GM13977 (cell line): ENCODE data around the gene PBX1.
A peak's percentile ranks its signal among the peaks of the same experiment; 100 is the strongest.

ENCODE experiments used
- DNase-seq: peaks from one replicate; pipeline ENCODE4 v3.0.0; 2012; ENCODE audit warnings: low spot score
- CTCF ChIP-seq: IDR thresholded peaks from 2 replicates; pipeline ENCODE4 v1.5.1; 2012; ENCODE audit warnings: mild to moderate bottlenecking, control low read depth; ENCODE audit not compliant: insufficient read depth; ENCODE audit errors: extremely low read depth, missing control alignments
- in situ Hi-C: fragments of 300-500 bp; cut with MboI; formaldehyde crosslinking; loops from one replicate; pipeline ENCODE4 v1.12.0; 2022; ENCODE audit warnings: low sequenced_read_pairs, low pct_unique_long_range_greater_than_20kb, mixed read lengths, inconsistent platforms; ENCODE audit not compliant: unreplicated experiment

Gene PBX1

GRCh38 chr1:164610538-164611222 is 51.7 kb downstream of the PBX1 start:
- no peak for DNase-seq
- in situ Hi-C loops: no loop called here
- TF ChIP-seq CTCF: no peak

- in situ Hi-C loops: no loop called here
- DNase-seq: no peak
- no peak for TF ChIP-seq CTCF
Observed at GRCh38 chr1:164611754-164612642, 53.0 kb downstream of the PBX1 start.

GRCh38 chr1:164613176-164613575 is 54.2 kb downstream of the PBX1 start:
- no peak for DNase-seq
- in situ Hi-C loops: no loop called here
- TF ChIP-seq CTCF: no peak

- TF ChIP-seq CTCF: no peak
- DNase-seq: no peak
- in situ Hi-C loops: no loop called here
Observed at GRCh38 chr1:164614316-164614715, 55.3 kb downstream of the PBX1 start.

DNA sequence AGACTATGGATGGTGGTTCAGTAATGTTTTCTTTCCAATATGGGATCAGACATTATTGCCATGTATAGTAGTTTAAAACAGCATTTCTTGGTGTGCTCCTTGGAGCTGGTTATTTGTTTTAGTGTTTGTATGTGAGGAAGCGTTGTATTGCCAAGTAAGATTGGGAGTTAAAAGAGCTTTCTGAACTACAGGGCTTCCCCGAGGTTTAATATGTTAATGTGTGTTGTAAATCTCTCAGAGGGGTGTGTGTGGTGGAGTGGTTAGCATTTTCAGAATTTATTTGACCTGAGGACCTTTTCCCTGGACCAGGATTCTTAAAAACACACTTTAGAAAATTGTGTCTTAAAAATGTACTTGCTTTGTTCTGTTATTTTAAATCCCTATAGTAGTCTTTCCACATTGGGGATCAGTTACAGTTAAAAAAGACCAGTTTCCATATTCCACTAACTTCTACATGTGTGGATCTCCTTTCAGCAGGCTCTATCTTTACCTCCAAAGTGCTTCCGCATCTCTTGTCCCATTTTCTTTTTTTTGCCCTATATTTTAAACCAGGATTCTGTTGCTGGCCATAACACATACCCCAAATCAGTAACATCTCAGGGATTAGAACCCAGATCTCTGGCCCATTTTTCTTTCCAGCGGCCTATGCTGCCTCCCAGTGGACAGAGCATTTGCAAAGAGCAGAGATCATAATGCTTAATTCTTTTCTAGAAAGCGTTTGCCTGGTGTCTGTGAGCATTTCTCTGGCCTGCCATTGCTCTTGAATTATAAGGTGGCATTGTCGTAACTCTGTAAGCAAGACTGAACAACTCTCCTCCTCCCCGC is 58.6 kb downstream of the PBX1 start:
- DNase-seq: no peak
- in situ Hi-C loops: no loop called here
- peak; percentile 44 for TF ChIP-seq CTCF

DNA sequence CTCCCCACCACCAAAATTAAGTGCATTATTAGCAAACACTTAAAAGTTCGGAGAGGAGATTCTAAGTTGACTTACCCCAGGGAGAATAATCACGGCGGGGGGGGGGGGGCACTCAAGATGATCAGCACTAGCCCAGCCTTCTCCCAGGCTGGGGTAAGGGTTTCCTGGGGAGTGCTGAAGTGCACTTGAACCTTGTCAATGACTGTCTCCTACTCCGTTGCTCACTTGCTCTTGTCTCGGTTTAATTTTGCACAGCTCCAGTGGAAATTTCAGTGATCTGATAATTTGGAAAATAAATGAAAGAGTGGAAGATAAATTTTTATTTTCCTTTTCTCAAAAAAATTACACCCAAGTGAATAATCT is 59.2 kb downstream of the PBX1 start:
- TF ChIP-seq CTCF: no peak
- in situ Hi-C loops: no loop called here
- no peak for DNase-seq
